Measurements from ENCODE around the gene FSHR. TPM values are rescaled to one million over a fixed set of nuclear protein-coding genes. Genes with fewer than 3 reads are reported as not detected.

Gene FSHR
- total and polyA plus RNA-seq, 4 donors = not detected

GRCh38 chr2:49044350-49045079, 109.8 kb downstream of the FSHR start:
- DNase-seq (ENCODE audit: low spot score) = no peak
- no peak for TF ChIP-seq GABPA (IDR thresholded peaks at IDR 0.05 in 1 of 2, conservative IDR thresholded peaks at IDR 0.05 in 1 of 2)
- no peak for TF ChIP-seq RXRA (IDR thresholded peaks at IDR 0.05)
- no peak for TF ChIP-seq JUND (IDR thresholded peaks at IDR 0.05)
- no peak for TF ChIP-seq EGR1 (IDR thresholded peaks at IDR 0.05; ENCODE audit: low read depth in 2 of 2)
- TF ChIP-seq HNF4A (conservative IDR thresholded peaks at IDR 0.05) = no peak
- TF ChIP-seq NR2F2 (IDR thresholded peaks at IDR 0.05) = no peak
- TF ChIP-seq SP1 (IDR thresholded peaks at IDR 0.05) = no peak
- TF ChIP-seq, protein P1, sequence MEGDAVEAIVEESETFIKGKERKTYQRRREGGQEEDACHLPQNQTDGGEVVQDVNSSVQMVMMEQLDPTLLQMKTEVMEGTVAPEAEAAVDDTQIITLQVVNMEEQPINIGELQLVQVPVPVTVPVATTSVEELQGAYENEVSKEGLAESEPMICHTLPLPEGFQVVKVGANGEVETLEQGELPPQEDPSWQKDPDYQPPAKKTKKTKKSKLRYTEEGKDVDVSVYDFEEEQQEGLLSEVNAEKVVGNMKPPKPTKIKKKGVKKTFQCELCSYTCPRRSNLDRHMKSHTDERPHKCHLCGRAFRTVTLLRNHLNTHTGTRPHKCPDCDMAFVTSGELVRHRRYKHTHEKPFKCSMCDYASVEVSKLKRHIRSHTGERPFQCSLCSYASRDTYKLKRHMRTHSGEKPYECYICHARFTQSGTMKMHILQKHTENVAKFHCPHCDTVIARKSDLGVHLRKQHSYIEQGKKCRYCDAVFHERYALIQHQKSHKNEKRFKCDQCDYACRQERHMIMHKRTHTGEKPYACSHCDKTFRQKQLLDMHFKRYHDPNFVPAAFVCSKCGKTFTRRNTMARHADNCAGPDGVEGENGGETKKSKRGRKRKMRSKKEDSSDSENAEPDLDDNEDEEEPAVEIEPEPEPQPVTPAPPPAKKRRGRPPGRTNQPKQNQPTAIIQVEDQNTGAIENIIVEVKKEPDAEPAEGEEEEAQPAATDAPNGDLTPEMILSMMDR (IDR thresholded peaks at IDR 0.05; ENCODE audit: low read depth, low read length, missing input control) = no peak
- no peak for TF ChIP-seq MAX (IDR thresholded peaks at IDR 0.05)
- TF ChIP-seq TAF1 (conservative IDR thresholded peaks at IDR 0.05) = no peak

DNA sequence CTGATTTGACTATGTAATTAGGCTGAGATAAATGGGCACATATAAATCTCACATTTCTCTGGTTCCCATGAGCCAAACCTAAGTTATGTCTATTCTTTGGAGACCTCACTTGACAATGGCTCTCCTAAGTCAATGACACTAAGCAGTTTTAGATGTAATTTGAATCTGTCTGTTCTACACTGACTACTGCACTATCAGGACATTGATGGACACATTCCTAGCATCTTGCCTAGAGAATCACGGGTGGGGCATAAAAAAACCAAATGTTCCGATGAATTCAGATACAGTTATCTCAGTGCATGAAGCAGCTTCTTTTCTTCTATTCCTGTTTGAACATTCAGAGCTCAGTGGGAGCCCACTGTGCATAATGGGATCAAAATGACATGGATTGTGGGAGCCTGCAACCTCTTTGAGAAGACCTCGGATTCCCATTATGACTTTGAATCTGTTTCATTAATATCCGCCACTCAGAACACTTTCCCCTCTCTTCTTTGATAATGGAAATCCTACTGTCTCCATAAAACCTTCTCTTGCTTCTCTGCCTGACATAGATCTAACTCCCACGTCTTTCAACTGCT, 110.8 kb downstream of the FSHR start:
- TF ChIP-seq HNF4A (conservative IDR thresholded peaks at IDR 0.05) = no peak
- TF ChIP-seq, protein P1 (IDR thresholded peaks at IDR 0.05; ENCODE audit: low read depth, low read length, missing input control) = no peak
- TF ChIP-seq MAX (IDR thresholded peaks at IDR 0.05) = no peak
- TF ChIP-seq EGR1 (IDR thresholded peaks at IDR 0.05; ENCODE audit: low read depth in 2 of 2) = no peak
- TF ChIP-seq, protein P2, sequence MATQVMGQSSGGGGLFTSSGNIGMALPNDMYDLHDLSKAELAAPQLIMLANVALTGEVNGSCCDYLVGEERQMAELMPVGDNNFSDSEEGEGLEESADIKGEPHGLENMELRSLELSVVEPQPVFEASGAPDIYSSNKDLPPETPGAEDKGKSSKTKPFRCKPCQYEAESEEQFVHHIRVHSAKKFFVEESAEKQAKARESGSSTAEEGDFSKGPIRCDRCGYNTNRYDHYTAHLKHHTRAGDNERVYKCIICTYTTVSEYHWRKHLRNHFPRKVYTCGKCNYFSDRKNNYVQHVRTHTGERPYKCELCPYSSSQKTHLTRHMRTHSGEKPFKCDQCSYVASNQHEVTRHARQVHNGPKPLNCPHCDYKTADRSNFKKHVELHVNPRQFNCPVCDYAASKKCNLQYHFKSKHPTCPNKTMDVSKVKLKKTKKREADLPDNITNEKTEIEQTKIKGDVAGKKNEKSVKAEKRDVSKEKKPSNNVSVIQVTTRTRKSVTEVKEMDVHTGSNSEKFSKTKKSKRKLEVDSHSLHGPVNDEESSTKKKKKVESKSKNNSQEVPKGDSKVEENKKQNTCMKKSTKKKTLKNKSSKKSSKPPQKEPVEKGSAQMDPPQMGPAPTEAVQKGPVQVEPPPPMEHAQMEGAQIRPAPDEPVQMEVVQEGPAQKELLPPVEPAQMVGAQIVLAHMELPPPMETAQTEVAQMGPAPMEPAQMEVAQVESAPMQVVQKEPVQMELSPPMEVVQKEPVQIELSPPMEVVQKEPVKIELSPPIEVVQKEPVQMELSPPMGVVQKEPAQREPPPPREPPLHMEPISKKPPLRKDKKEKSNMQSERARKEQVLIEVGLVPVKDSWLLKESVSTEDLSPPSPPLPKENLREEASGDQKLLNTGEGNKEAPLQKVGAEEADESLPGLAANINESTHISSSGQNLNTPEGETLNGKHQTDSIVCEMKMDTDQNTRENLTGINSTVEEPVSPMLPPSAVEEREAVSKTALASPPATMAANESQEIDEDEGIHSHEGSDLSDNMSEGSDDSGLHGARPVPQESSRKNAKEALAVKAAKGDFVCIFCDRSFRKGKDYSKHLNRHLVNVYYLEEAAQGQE (IDR thresholded peaks at IDR 0.05) = no peak
- no peak for TF ChIP-seq JUND (IDR thresholded peaks at IDR 0.05)
- no peak for TF ChIP-seq FOXA2 (IDR thresholded peaks at IDR 0.05)
- Histone ChIP-seq H3K27ac (ENCODE audit: low read depth in 1 of 2, low read length in 2 of 2) (no peak overlapping the region), H3K4me3 (ENCODE audit: low read depth in 1 of 3, low read length in 3 of 3) (no peak overlapping the region), H3K36me3 (ENCODE audit: control insufficient read depth in 4 of 4, insufficient read depth in 3 of 4, low read depth in 1 of 4, low read length in 3 of 4) (no peaks in the 10 kb centered on the region), H3K9me3 (ENCODE audit: control insufficient read depth in 4 of 4, low read length in 3 of 4) (no peaks in the 10 kb centered on the region), H3K9ac (ENCODE audit: low read depth in 1 of 2, low read length in 2 of 2) (no peak overlapping the region), H3K27me3 (ENCODE audit: control insufficient read depth in 4 of 4, insufficient read depth in 4 of 4, low read length in 3 of 4) (no peaks in the 10 kb centered on the region), H3K4me1 (ENCODE audit: control insufficient read depth in 4 of 4, insufficient read depth in 4 of 4, low read length in 3 of 4) (no peaks in the 10 kb centered on the region)
- no peak for DNase-seq (ENCODE audit: low spot score)
- 79% methylated on average over 5 of the region's 5 CpGs for WGBS

More at GRCh38 chr2:49044350-49045079, 109.8 kb downstream of the FSHR start:
- Histone ChIP-seq H3K27ac (ENCODE audit: low read depth in 1 of 2, low read length in 2 of 2) (no peak overlapping the region), H3K9me3 (ENCODE audit: control insufficient read depth in 4 of 4, low read length in 3 of 4) (no peaks in the 10 kb centered on the region), H3K9ac (ENCODE audit: low read depth in 1 of 2, low read length in 2 of 2) (no peak overlapping the region), H3K36me3 (ENCODE audit: control insufficient read depth in 4 of 4, insufficient read depth in 3 of 4, low read depth in 1 of 4, low read length in 3 of 4) (no peaks in the 10 kb centered on the region), H3K4me1 (ENCODE audit: control insufficient read depth in 4 of 4, insufficient read depth in 4 of 4, low read length in 3 of 4) (no peaks in the 10 kb centered on the region), H3K4me3 (ENCODE audit: low read depth in 1 of 3, low read length in 3 of 3) (no peak overlapping the region), H3K27me3 (ENCODE audit: control insufficient read depth in 4 of 4, insufficient read depth in 4 of 4, low read length in 3 of 4) (no peaks in the 10 kb centered on the region)
- 46% methylated on average over 1 of the region's 1 CpG for WGBS
